ENCODE data around the gene VSIG2. TPM values are rescaled to one million over a fixed set of nuclear protein-coding genes. Genes with fewer than 3 reads are reported as not detected.

Gene VSIG2
- total and polyA plus RNA-seq, 2 donors (not counting 3 experiments of a cell fraction or from before 2014, with no cell fraction given) = 1.2 to 7.0 TPM

- ChIA-PET CTCF (interaction anchor here (0.8 to 16.9 kb wide), 25 partner anchors 9 to 152 kb away, joined by 3 to 301 read pairs (median 4); partner anchors contain the start of genes ESAM, MSANTD2, ROBO3 and ROBO4), POLR2A (interaction anchor here (1.3 to 5.0 kb wide), 4 partner anchors 13 to 73 kb away, joined by 6 to 67 read pairs (median 12); partner anchors contain the start of genes SIAE and SPA17)
- no peak for DNase-seq (ENCODE audit: low read depth, low spot score)
- BruUV-seq (replicated peaks) = no TSS peak
- H3K4me1 ChIP-seq (ENCODE audit: control insufficient read depth, extremely low read depth, insufficient read depth, low read length) = peaks cover 40% of the 10 kb centered on the region
- peak overlapping the region; percentile 46 for H3K27ac ChIP-seq (ENCODE audit: insufficient read depth, low read depth, low read length)
- peak overlapping the region; percentile 37 for H3K9ac ChIP-seq (replicated peaks; ENCODE audit: extremely low read depth, insufficient read depth, low read length)
- peak overlapping the region in 2 of 3 experiments; percentile 36 to 46 for H3K4me3 ChIP-seq (replicated peaks in 1 of 3; ENCODE audit: insufficient read depth in 1 of 3, low read depth in 1 of 3, low read length in 3 of 3)
- dilution Hi-C loops (cut with MboI; ENCODE audit: extremely low pct_ligation_motif_present, low sequenced_read_pairs) (no loop called here), intact Hi-C loops (cut with micrococcal nuclease) (loop anchor here (1.0 kb wide), 5 partner anchors 17 to 91 kb away; partner anchors contain the start of genes SIAE and SPA17)
- H2AFZ ChIP-seq (ENCODE audit: low read depth, low read length) = no peak overlapping the region
- H3K79me2 ChIP-seq (ENCODE audit: control insufficient read depth, insufficient read depth, low read length) = no peaks in the 10 kb centered on the region
- TF ChIP-seq EZH2 (IDR thresholded peaks at IDR 0.05; ENCODE audit: borderline replicate concordance, low read depth, low read length, severe bottlenecking) = no peak
- TF ChIP-seq FOS (IDR thresholded peaks at IDR 0.05; ENCODE audit: borderline replicate concordance, insufficient read depth, low read length) = no peak
- TF ChIP-seq, protein P1, sequence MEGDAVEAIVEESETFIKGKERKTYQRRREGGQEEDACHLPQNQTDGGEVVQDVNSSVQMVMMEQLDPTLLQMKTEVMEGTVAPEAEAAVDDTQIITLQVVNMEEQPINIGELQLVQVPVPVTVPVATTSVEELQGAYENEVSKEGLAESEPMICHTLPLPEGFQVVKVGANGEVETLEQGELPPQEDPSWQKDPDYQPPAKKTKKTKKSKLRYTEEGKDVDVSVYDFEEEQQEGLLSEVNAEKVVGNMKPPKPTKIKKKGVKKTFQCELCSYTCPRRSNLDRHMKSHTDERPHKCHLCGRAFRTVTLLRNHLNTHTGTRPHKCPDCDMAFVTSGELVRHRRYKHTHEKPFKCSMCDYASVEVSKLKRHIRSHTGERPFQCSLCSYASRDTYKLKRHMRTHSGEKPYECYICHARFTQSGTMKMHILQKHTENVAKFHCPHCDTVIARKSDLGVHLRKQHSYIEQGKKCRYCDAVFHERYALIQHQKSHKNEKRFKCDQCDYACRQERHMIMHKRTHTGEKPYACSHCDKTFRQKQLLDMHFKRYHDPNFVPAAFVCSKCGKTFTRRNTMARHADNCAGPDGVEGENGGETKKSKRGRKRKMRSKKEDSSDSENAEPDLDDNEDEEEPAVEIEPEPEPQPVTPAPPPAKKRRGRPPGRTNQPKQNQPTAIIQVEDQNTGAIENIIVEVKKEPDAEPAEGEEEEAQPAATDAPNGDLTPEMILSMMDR (IDR thresholded peaks at IDR 0.05; ENCODE audit: extremely low read depth in 1 of 2, insufficient read depth in 1 of 2, low read depth in 1 of 2, low read length in 2 of 2) = peak; percentile 17 to 42
- no peak for TF ChIP-seq MAX (IDR thresholded peaks at IDR 0.05; ENCODE audit: insufficient read depth, insufficient read length)
- TF ChIP-seq JUN (IDR thresholded peaks at IDR 0.05; ENCODE audit: borderline replicate concordance, insufficient read depth, insufficient read length, low read depth) = no peak
- TF ChIP-seq GATA2 (IDR thresholded peaks at IDR 0.05; ENCODE audit: insufficient read depth, insufficient read length, low read depth, low read length) = no peak
- no peak for TF ChIP-seq POLR2AphosphoS5 (IDR thresholded peaks at IDR 0.05; ENCODE audit: insufficient read depth, low read depth, low read length)
- TF ChIP-seq POLR2A (IDR thresholded peaks at IDR 0.05; ENCODE audit: low read depth, low read length) = peak; percentile 9
- no peaks in the 10 kb centered on the region for H3K9me1 ChIP-seq (replicated peaks; ENCODE audit: control insufficient read depth, extremely low read depth, insufficient read depth, low read length)
- peak overlapping the region; percentile 49 for H3K4me2 ChIP-seq (ENCODE audit: insufficient read depth, low read length)
- no peaks in the 10 kb centered on the region for H4K20me1 ChIP-seq (replicated peaks; ENCODE audit: control insufficient read depth, extremely low read depth, insufficient read depth, low read length)
- FAIRE-seq = no peak
- no peaks in the 10 kb centered on the region for H3K9me3 ChIP-seq (replicated peaks; ENCODE audit: control insufficient read depth, insufficient read depth, low read length)
- no peaks in the 10 kb centered on the region for H3K27me3 ChIP-seq (ENCODE audit: control insufficient read depth in 2 of 2, insufficient read depth in 2 of 2, low read length in 2 of 2)
- H3K36me3 ChIP-seq (ENCODE audit: control insufficient read depth in 2 of 2, extremely low read depth in 1 of 2, insufficient read depth in 2 of 2, low read length in 2 of 2) = no peaks in the 10 kb centered on the region
Observed at GRCh38 chr11:124745835-124746620, 6.0 kb downstream of the VSIG2 start.
